Skin of body (tissue), 2 donors: ENCODE results near the gene C19orf44. TPM values are rescaled to one million over a fixed set of nuclear protein-coding genes. Genes with fewer than 3 reads are reported as not detected.

ENCODE experiments used
- small RNA-seq: library from RNA; depleted of rRNA; stranded (forward); fragments of <200 nt; gene quantifications from one replicate; pipeline ENCODE3, GENCODE V24; 2014; ENCODE audit warnings: low replicate concordance
- total RNA-seq: library from RNA; depleted of rRNA; stranded (reverse); fragments of >200 nt; gene quantifications from one replicate; pipeline ENCODE4 v1.2.3, GENCODE V29; 2014

C19orf44 gene
- total RNA-seq, 1 donor from 2014 or later, result 2.9 TPM

Small RNA genes within 50 kb of the gene (small RNA-seq; reads per million reads assigned to genes)
- gene RN7SL146P, result not detected

Other genes starting within 250 kb of the C19orf44 start
- 10.3 TPM for gene KLF2, start 171.6 kb upstream of the C19orf44 start, total RNA-seq
- gene EPS15L1, start 24.4 kb upstream of the C19orf44 start, total RNA-seq, result 22.0 TPM
- gene CALR3, start 227 bp upstream of the C19orf44 start, total RNA-seq, result not detected
- gene CHERP, start 46.0 kb downstream of the C19orf44 start, total RNA-seq, result 19.8 TPM
- gene SLC35E1, start 76.0 kb downstream of the C19orf44 start, total RNA-seq, result 18.2 TPM
- 5.7 TPM for gene MED26, start 131.8 kb downstream of the C19orf44 start, total RNA-seq
- 50.6 TPM for gene SMIM7, start 163.8 kb downstream of the C19orf44 start, total RNA-seq
- 11.9 TPM for gene TMEM38A, start 164.7 kb downstream of the C19orf44 start, total RNA-seq
- 0.10 TPM for gene NWD1, start 223.5 kb downstream of the C19orf44 start, total RNA-seq